GM13976 (cell line): ENCODE measurements around the gene ATF5.

Source experiments
- DNase-seq: peaks from one replicate; pipeline ENCODE4 v3.0.0; 2012; ENCODE audit warnings: low spot score
- CTCF ChIP-seq: IDR thresholded peaks from 2 replicates; pipeline ENCODE4 v1.5.1; 2012; ENCODE audit warnings: borderline replicate concordance, mild to moderate bottlenecking; ENCODE audit not compliant: insufficient read depth; ENCODE audit errors: extremely low read depth, missing control alignments, control extremely low read depth
- in situ Hi-C: fragments of 300-500 bp; cut with MboI; formaldehyde crosslinking; loops from one replicate; pipeline ENCODE4 v1.12.0; 2022; ENCODE audit warnings: low sequenced_read_pairs, mixed read lengths, inconsistent platforms; ENCODE audit not compliant: unreplicated experiment

The ATF5 gene

GRCh38 chr19:49913720-49914119 is 15.3 kb upstream of the ATF5 start:
- no peak for TF ChIP-seq CTCF
- no peak for DNase-seq
- in situ Hi-C loops, result no loop called here

- DNase-seq, result no peak
- no peak for TF ChIP-seq CTCF
- in situ Hi-C loops, result no loop called here
These were observed 13.7 kb upstream of the ATF5 start for GRCh38 chr19:49915271-49915670.

- in situ Hi-C loops, result no loop called here
- DNase-seq, result peak; percentile 52
- no peak for TF ChIP-seq CTCF
These were observed 11.9 kb upstream of the ATF5 start for GRCh38 chr19:49916839-49917733.

DNA sequence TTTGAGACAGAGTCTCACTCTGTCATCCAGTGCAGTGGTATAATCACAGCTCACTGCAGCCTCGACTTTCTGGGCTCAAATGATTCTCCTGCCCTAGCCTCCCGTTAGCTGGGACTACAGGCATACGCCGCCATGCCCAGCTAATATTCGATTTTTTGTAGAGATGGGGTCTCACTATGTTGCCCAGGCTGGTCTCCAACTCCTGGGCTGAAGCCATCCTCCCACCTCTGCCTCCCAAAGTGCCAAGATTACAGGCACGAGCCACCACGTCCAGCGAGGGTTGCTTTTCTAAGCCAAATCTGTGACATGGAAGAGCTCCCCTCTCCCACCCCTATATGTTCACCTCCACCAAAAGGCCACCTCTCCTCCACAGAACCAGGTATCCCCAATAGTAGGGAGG is 10.9 kb upstream of the ATF5 start:
- in situ Hi-C loops, result no loop called here
- TF ChIP-seq CTCF, result no peak

GRCh38 chr19:49920624-49921363 is 8.2 kb upstream of the ATF5 start:
- peak; percentile 57 for DNase-seq
- no peak for TF ChIP-seq CTCF
- in situ Hi-C loops, result no loop called here

More for the DNA sequence above, 10.9 kb upstream of the ATF5 start:
- DNase-seq, result no peak

- no peak for DNase-seq
- TF ChIP-seq CTCF, result no peak
- in situ Hi-C loops, result no loop called here
These were observed 6.9 kb upstream of the ATF5 start for GRCh38 chr19:49921871-49922795.
